Thyroid gland (tissue), 4 donors: Measurements from ENCODE around the gene FOXP1.

ENCODE experiments used
- CTCF ChIP-seq, 6 experiments: fragments of 200-600 bp in 3 of 6; fragments of 450-650 bp in 3 of 6; sonication (generic) in 3 of 6; IDR thresholded peaks; one replicate each; pipeline ENCODE4 v1.5.1; 2016 to 2019; ENCODE audit warnings: antibody characterized with exemption in 6 of 6, mild to moderate bottlenecking in 2 of 6, inconsistent platforms in 1 of 6, moderate library complexity in 1 of 6
- POLR2A ChIP-seq, 2 donors: fragments of 450-650 bp; IDR thresholded peaks; one replicate each; pipeline ENCODE4 v1.6.1; 2017; ENCODE audit warnings: antibody characterized with exemption in 2 of 2, mild to moderate bottlenecking in 2 of 2, moderate library complexity in 1 of 2

- TF ChIP-seq CTCF (IDR thresholded peaks at IDR 0.05) (no peak), POLR2A (IDR thresholded peaks at IDR 0.05) (no peak)
These were observed 260.0 kb downstream of the FOXP1 start for GRCh38 chr3:71323558-71323957.
